Stimulated activated naive CD8-positive, alpha-beta T cell treated with anti-CD3 and anti-CD28 coated beads, Interleukin-15, amount 100 ng/mL, for 72 hours (primary cell): ENCODE measurements around the gene PFN3.
A peak's percentile ranks its signal among the peaks of the same experiment; 100 is the strongest.

Experiments
- ATAC-seq: fragments of 150-1000 bp; cut with Tn5 transposase; 2 replicates; pipeline ENCODE4 v1.10.0; 2021; ENCODE audit warnings: mild to moderate bottlenecking, moderate library complexity
- DNase-seq, 2 donors: peaks; one replicate each; pipeline ENCODE4 v3.0.0; 2021 to 2022
- H3K27ac Mint-ChIP-seq, 2 donors: one replicate each; pipeline ENCODE4 v1.8.0; 2022; ENCODE audit warnings: mild to moderate bottlenecking in 2 of 2, mixed read lengths in 2 of 2, moderate library complexity in 2 of 2
- H3K27me3 Mint-ChIP-seq: one replicate; pipeline ENCODE4 v1.8.0; 2022; ENCODE audit warnings: mixed read lengths
- H3K4me1 Mint-ChIP-seq: one replicate; pipeline ENCODE4 v1.8.0; 2022; ENCODE audit warnings: mild to moderate bottlenecking, mixed read lengths
- H3K4me3 Mint-ChIP-seq, 2 donors: one replicate each; pipeline ENCODE4 v1.8.0; 2022; ENCODE audit warnings: mild to moderate bottlenecking in 2 of 2, mixed read lengths in 2 of 2, moderate library complexity in 1 of 2
- H3K9me3 Mint-ChIP-seq, 2 donors: one replicate each; pipeline ENCODE4 v1.8.0; 2022; ENCODE audit warnings: mixed read lengths in 2 of 2

PFN3 gene

GRCh38 chr5:177414481-177414880 lies 14.0 kb upstream of the PFN3 start:
- ATAC-seq, result no peak
- Mint-ChIP-seq H3K9me3 (no peaks in the 10 kb centered on the region), H3K4me3 (no peak overlapping the region), H3K27me3 (no peaks in the 10 kb centered on the region), H3K4me1 (peaks cover 50% of the 10 kb centered on the region), H3K27ac (no peak overlapping the region)
- no peak for DNase-seq

GRCh38 chr5:177412603-177413233 lies 12.3 kb upstream of the PFN3 start:
- H3K9me3 Mint-ChIP-seq, result no peaks in the 10 kb centered on the region
- H3K4me3 Mint-ChIP-seq, result peak overlapping the region; percentile 54 to 68
- peak in 1 of 2 donors; percentile 37 for DNase-seq
- peak; percentile 87 for ATAC-seq
- no peak overlapping the region for H3K27ac Mint-ChIP-seq
- H3K4me1 Mint-ChIP-seq, result peaks cover 50% of the 10 kb centered on the region
- H3K27me3 Mint-ChIP-seq, result no peaks in the 10 kb centered on the region

GRCh38 chr5:177410575-177410974 lies 10.1 kb upstream of the PFN3 start:
- peak overlapping the region in 1 of 2 donors; percentile 31 for H3K27ac Mint-ChIP-seq
- H3K27me3 Mint-ChIP-seq, result no peaks in the 10 kb centered on the region
- H3K4me1 Mint-ChIP-seq, result peaks cover 57% of the 10 kb centered on the region
- no peaks in the 10 kb centered on the region for H3K9me3 Mint-ChIP-seq
- ATAC-seq (no peak), DNase-seq (no peak)
- no peak overlapping the region for H3K4me3 Mint-ChIP-seq

- no peak within 1 kb of the TSS for H3K27ac Mint-ChIP-seq
- no peak within 1 kb of the TSS for H3K4me3 Mint-ChIP-seq
- peaks cover 61% of the 10 kb centered on the region for H3K4me1 Mint-ChIP-seq
- no peaks in the 10 kb centered on the region for H3K9me3 Mint-ChIP-seq
- ATAC-seq (no peak), DNase-seq (no peak)
- H3K27me3 Mint-ChIP-seq, result no peaks in the 10 kb centered on the region
These were observed 8.8 kb upstream of the PFN3 start, which contains the start of gene F12 for GRCh38 chr5:177409043-177409801. F12 (minus strand) TSS chr5:177409564; CDS start chr5:177409527, 37 bp downstream.

- no peak for ATAC-seq
- no peak for DNase-seq
- peaks cover 49% of the 10 kb centered on the region for H3K4me1 Mint-ChIP-seq
- H3K4me3 Mint-ChIP-seq, result no peak overlapping the region
- no peaks in the 10 kb centered on the region for H3K9me3 Mint-ChIP-seq
- no peak overlapping the region for H3K27ac Mint-ChIP-seq
- peaks cover 28% of the 10 kb centered on the region for H3K27me3 Mint-ChIP-seq
These were observed 5.3 kb upstream of the PFN3 start for GRCh38 chr5:177405805-177406204.

- no peaks in the 10 kb centered on the region for H3K9me3 Mint-ChIP-seq
- ATAC-seq (no peak), DNase-seq (no peak)
- H3K27me3 Mint-ChIP-seq, result peaks cover 28% of the 10 kb centered on the region
- H3K4me3 Mint-ChIP-seq, result peak overlapping the region; percentile 89 to 93
- H3K4me1 Mint-ChIP-seq, result peaks cover 44% of the 10 kb centered on the region
- H3K27ac Mint-ChIP-seq, result peak overlapping the region in 1 of 2 donors; percentile 12
These were observed 4.9 kb upstream of the PFN3 start for GRCh38 chr5:177405312-177405711.

GRCh38 chr5:177404641-177405179 lies 4.2 kb upstream of the PFN3 start:
- Mint-ChIP-seq H3K9me3 (no peaks in the 10 kb centered on the region), H3K27me3 (peaks cover 28% of the 10 kb centered on the region), H3K27ac (peak overlapping the region in 1 of 2 donors; percentile 65), H3K4me1 (peaks cover 43% of the 10 kb centered on the region), H3K4me3 (peak overlapping the region; percentile 89 to 93)
- no peak for DNase-seq
- ATAC-seq, result no peak

- Mint-ChIP-seq H3K27me3 (peaks cover 28% of the 10 kb centered on the region), H3K4me3 (peak overlapping the region; percentile 89 to 93), H3K4me1 (peaks cover 43% of the 10 kb centered on the region), H3K9me3 (no peaks in the 10 kb centered on the region), H3K27ac (peak overlapping the region; percentile 40 to 54)
- peak; percentile 93 for ATAC-seq
- peak; percentile 90 for DNase-seq
These were observed 3.6 kb upstream of the PFN3 start for GRCh38 chr5:177403792-177404640.

- Mint-ChIP-seq H3K4me1 (peaks cover 43% of the 10 kb centered on the region), H3K27me3 (peaks cover 28% of the 10 kb centered on the region), H3K27ac (peak overlapping the region in 1 of 2 donors; percentile 63), H3K4me3 (peak overlapping the region; percentile 89 to 93), H3K9me3 (no peaks in the 10 kb centered on the region)
- peak; percentile 52 for ATAC-seq
- peak in 1 of 2 donors; percentile 68 for DNase-seq
These were observed 2.8 kb upstream of the PFN3 start for GRCh38 chr5:177403102-177403791.

GRCh38 chr5:177402271-177403043 lies 2.0 kb upstream of the PFN3 start:
- DNase-seq (peak; percentile 62 to 73), ATAC-seq (peak; percentile 43)
- Mint-ChIP-seq H3K27ac (peak overlapping the region in 1 of 2 donors; percentile 63), H3K27me3 (peaks cover 28% of the 10 kb centered on the region), H3K9me3 (no peaks in the 10 kb centered on the region), H3K4me3 (peak overlapping the region; percentile 89 to 93), H3K4me1 (peaks cover 43% of the 10 kb centered on the region)

- Mint-ChIP-seq H3K4me1 (peaks cover 11% of the 10 kb centered on the region), H3K9me3 (no peaks in the 10 kb centered on the region), H3K4me3 (no peak overlapping the region), H3K27ac (no peak overlapping the region), H3K27me3 (peaks cover 20% of the 10 kb centered on the region)
- DNase-seq (no peak), ATAC-seq (peak; percentile 11)
These were observed 2.5 kb downstream of the PFN3 start for GRCh38 chr5:177397875-177398390.

GRCh38 chr5:177396807-177397206 lies 3.7 kb downstream of the PFN3 start:
- Mint-ChIP-seq H3K27me3 (peaks cover 9% of the 10 kb centered on the region), H3K27ac (no peak overlapping the region)

GRCh38 chr5:177396078-177396477 lies 4.4 kb downstream of the PFN3 start:
- peaks cover 5% of the 10 kb centered on the region for H3K4me1 Mint-ChIP-seq
- DNase-seq, result no peak
- no peak overlapping the region for H3K27ac Mint-ChIP-seq
- H3K27me3 Mint-ChIP-seq, result peaks cover 2% of the 10 kb centered on the region
- H3K9me3 Mint-ChIP-seq, result no peaks in the 10 kb centered on the region
- H3K4me3 Mint-ChIP-seq, result no peak overlapping the region
- no peak for ATAC-seq

More at GRCh38 chr5:177396807-177397206, 3.7 kb downstream of the PFN3 start:
- ATAC-seq (no peak), DNase-seq (no peak)
- H3K4me1 Mint-ChIP-seq, result no peaks in the 10 kb centered on the region
- no peak overlapping the region for H3K4me3 Mint-ChIP-seq
- H3K9me3 Mint-ChIP-seq, result no peaks in the 10 kb centered on the region

- Mint-ChIP-seq H3K27me3 (peaks cover 6% of the 10 kb centered on the region), H3K4me1 (peaks cover 26% of the 10 kb centered on the region), H3K9me3 (no peaks in the 10 kb centered on the region), H3K27ac (no peak overlapping the region), H3K4me3 (no peak overlapping the region)
- DNase-seq, result no peak
- ATAC-seq, result no peak
These were observed 6.5 kb downstream of the PFN3 start for GRCh38 chr5:177393990-177394389.
